Raji (cell line): ENCODE data around the gene CD2.

Experiments used
- POLR2A ChIP-seq: IDR thresholded peaks from 2 replicates; pipeline ENCODE4 v1.6.1; 2011; ENCODE audit warnings: low read depth, low read length, control low read depth; ENCODE audit not compliant: insufficient read depth

CD2 gene

DNA sequence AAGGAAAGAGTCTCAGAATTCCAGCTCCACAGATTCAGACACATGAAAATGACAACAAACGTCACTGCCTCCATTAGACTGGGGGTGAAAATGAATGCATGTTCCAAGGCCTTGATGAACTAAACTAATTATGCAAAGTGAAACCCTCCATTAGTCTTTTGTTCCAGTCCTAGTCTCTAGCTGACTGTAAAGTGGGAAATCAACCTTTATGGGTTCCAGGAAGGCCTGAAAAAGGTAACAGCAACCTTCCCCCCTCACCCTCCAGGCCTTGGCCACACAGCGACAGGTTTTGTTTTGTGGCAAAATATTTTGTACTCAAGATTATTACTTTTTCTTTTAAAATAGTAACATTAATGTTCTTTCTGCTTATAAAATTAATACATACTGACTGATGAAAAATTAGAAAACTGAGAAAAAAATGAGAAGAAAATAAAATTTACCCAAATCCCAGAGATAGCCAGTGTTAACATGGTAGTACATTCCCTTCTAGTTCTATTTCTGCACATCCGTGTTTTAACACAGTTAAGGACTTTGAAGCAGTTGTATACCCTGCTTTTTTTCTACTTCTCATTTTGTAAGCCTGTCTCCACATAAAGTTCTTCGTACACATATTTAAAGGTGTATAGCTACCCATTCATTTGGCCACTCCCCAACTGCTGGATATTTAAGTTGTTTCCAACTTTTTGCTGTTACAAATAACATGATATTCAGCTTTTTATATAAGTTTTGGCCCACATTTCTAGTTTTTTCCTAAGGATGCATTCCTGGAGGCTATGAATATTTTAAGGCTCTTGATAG, 60.9 kb downstream of the CD2 start:
- no peak for TF ChIP-seq POLR2A

DNA sequence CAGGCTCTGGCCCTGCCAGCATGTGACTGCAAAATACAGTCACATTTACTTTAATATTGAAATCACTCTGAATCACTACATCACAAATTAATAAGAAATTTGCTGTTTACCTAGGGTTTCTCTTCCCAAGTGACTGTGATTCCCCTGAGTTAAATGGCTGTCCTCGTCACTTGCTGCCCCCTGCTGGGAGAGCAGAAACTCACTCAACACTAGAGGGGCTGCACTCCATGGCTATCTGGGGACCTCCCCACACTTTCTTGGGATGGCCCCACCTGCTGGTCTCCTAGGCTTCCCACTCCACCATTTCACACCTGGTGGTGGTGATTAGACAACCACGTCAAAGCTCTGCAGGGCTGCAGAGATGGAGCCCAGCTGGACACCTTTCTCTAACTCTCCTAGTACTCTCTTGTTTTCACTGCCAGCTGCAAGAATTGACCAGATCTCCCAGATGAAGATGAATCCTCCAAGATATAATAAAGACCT, 63.4 kb downstream of the CD2 start:
- TF ChIP-seq POLR2A: no peak
